SH-SY5Y (cell line): ENCODE measurements around the gene CUEDC1.

Source experiments
- GATA2 ChIP-seq: IDR thresholded peaks from 2 replicates; pipeline ENCODE4 v1.6.1; 2011; ENCODE audit warnings: mild to moderate bottlenecking, low read depth, low read length
- GATA3 ChIP-seq: IDR thresholded peaks from 2 replicates; pipeline ENCODE4 v1.6.1; 2011; ENCODE audit warnings: low read depth, mild to moderate bottlenecking, low read length, moderate library complexity

Gene CUEDC1

DNA sequence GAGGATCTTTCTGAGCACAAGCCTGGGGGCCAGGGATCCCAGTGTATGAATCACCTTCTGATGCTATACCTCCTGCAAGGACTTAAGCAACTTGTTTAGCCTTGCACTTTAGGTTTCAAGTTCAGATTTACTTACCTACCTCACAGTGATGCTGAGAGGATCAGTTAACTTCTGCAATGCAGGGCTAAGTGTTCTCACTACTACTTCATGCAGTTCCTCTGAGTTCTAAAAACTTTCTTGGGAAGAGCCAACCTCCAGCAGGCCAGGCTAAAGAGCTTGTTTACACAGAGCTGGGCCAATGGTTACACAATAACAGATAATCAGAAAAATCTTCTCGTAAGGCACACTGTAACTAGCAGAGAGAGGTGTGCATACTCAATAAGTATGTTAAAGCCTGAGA, 19.8 kb upstream of the CUEDC1 start:
- TF ChIP-seq GATA2: no peak
- no peak for TF ChIP-seq GATA3

DNA sequence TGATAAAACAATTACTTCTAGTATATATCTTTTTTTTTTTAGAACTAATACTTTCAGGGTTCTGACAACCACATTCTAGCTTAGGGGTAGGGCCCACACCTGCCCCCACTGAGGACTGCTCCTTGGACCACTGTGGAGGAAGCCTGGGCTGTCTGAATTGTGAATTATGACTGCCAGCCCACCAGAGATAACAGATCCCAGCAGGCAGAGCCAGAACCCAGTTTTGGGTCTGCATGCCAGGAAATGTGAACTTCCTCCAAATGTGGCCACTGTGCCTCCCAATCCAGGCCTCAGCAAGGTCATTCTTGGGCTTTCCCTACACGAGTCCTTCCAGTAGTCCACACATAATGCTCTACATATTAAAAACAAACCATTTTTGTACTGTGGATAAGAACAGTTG, 16.9 kb upstream of the CUEDC1 start:
- TF ChIP-seq GATA3 (no peak), GATA2 (peak; percentile 75; the same call in 1 of the 2 replicates)

GRCh38 chr17:57971572-57971971, 16.4 kb upstream of the CUEDC1 start:
- TF ChIP-seq GATA2 (peak; percentile 95), GATA3 (no peak; the same call in none of the 2 replicates)

- TF ChIP-seq GATA3: no peak
- TF ChIP-seq GATA2: no peak
Observed at GRCh38 chr17:57970710-57971109, 15.5 kb upstream of the CUEDC1 start.

- TF ChIP-seq GATA3 (no peak), GATA2 (no peak)
Observed at GRCh38 chr17:57968456-57968855, 13.2 kb upstream of the CUEDC1 start.

DNA sequence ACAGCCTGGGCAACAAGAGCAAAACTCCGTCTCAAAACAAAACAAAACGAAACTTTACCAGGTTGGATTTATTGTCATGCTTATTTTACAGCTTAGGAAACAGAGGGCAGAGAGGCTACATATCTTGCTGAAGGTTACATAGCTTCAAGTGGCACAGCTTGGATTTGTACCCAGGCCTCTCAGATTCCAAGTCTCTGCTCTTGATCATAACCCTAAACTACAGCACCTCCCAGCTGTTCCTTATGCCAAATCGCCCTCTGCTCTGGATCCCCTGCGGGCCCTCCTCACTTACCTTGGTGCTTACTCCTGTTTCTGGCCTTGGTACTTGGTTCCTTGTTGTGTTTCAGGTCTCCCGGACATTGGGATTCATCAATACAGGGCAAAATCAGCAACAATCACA, 11.7 kb upstream of the CUEDC1 start:
- no peak for TF ChIP-seq GATA2
- no peak for TF ChIP-seq GATA3

DNA sequence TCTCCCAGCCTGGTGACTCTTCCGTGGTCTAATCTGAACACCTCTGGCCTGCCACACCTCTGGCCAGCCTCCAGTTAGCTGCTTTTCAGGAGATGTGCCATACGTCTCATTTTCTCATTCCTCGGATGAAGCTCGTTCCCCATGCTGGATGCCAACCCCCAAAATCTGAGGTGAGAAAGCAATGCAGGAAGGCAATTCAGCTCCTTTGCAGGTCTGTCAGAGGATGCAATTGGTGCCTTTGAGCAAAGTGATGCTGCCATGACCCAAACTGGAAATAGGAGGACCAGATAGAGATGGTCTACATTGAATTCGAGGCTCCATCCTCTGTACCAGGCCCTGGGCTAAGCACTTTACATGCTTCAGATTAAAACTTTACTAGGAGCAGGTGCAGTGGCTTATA, 11.0 kb upstream of the CUEDC1 start:
- TF ChIP-seq GATA2: no peak
- TF ChIP-seq GATA3: no peak

DNA sequence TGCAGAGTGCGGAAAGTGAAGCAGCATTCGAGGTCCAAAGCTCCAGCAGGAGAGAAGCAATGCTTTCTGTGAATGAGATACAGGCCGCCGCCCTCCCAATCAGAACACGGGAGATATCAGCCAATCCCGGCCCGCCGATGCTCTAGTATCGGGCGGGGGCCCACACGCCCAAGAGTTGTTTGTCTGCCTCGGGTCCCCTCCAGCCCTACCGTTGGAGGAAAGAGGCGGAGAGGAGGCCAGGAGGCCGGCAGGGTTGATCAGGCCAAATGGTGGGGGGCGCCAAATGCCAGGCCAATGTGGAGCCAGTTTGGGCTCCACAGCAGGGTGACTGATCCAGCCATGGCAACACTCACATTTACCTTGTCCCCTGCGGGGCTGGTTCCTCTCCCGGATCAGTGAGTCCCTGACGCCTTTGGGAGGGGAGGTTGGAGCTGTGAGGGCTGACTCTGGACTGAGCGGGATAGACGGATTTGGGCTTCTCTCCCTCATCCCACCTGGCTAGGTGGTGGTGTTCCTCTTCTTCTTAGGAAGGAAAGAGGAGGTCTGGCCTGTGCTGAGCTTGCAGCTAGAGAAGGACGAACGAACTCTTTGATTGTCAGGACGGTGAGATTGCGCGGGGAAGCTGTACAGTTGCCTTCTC, 10.4 kb upstream of the CUEDC1 start:
- no peak for TF ChIP-seq GATA3
- TF ChIP-seq GATA2: no peak

- TF ChIP-seq GATA3 (no peak), GATA2 (no peak)
Observed at GRCh38 chr17:57963149-57963511, 7.9 kb upstream of the CUEDC1 start.

DNA sequence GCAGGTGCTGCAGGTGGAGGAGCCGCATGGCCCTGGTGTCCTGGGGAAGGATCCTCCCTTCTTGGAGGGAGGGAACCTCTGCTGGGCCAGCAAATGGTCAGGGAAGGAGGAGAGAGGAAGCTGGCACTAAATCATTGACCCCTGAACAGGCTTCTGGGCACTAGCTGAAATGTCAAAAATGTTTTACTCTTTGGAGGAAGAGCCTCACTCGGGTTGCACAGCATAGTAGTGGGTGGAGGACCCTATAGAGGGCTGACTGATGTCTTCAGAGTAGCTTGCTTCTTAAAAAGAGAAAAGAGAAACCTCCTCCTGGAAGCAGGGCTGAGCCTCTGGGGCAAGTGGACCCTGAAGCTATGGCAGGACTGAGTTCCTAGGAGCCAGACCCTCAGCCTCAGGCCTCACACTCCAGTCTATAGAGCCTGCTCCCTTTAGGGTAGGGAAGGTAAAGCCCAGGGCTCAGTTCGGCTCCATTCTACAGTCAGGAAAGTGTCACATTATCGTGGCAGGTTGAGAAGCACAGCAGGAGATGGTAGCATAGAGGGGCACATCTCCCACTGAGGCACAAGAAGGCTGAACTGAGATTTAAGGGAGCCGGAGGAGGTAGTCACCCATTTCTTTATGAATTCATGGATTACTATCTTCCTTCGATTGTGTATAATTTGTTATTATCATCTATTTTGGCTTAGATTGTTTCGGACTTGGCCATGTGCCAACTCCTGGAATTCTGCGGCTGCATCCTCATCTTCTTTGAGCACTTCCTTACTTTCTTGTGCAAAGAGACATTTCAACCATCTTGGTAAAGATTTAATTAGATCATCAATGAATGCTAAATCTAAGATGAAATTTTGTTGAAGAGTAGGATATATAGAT, 7.3 kb upstream of the CUEDC1 start:
- TF ChIP-seq GATA3 (no peak), GATA2 (no peak)

DNA sequence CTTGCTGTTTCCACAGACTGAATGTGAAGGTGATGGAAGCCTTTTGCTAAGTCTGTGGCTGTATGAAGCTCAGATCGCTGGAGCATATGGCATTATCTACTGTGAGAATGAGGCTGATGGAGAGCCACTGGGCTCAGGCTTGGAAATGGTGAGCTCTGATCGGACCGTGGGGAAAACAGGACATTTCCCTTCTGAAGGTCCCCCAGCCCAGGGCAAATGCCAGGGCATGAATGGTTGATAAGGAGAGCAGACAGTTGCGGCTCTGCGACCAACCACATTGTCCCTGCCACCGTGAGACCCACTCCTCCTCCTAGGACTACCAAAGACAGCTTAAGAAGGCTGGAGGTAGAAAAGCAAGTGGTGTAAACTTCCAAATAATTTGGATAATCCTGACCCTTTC, 4.7 kb upstream of the CUEDC1 start:
- TF ChIP-seq GATA3 (no peak), GATA2 (no peak)

DNA sequence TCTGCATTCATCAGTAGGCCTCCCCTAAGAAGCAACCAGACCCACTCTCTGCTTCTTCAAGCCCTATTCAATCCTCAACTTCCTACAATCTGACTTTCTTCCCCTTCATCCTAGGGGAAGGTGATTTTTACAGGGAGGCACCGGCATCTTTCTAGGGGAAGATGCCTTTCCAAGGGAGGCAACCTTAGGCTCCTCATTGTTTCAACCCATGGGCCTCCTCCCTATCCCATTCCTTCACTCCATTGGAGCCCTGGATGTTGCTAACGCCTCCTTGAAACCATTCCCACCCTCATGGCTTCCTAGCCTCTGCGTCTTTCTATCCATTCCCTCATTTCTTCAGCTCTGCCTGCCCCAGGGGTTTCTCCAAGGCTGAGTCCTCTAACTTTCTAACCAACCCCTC, 2.7 kb upstream of the CUEDC1 start:
- TF ChIP-seq GATA3 (no peak), GATA2 (no peak)

DNA sequence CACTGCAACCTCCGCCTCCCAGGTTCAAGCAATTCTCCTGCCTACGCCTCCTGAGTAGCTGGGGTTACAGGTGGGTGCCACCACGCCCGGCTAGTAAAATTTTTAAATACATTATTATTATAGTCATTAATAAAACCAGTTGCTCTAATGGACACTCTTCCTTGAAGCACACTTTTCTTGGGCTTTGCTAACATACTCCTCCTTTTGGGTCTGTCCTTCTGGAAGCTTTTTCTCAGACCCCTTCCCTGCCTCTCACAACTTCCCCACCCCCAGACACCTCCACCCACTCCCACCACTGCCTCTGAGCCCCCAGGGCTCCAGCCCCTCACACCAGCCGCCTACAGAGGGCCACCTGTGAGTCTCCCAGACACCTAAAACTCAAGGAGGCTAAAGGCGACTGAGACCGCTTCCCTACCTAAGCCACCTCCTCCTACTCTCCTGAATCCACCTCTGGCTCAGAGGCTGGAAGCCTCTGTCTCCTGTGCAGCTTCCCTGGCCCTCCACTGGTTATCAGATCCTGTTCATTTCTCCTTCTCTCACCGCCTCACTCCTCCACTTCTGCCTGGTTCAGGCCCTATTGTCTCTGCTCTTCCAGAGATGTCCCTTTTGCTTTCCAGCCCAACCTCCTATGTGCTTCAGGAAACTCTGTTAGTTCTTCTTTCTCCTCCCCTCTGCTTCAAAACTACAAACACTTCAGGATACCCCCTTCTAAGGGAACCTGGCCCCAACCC, 2.1 kb upstream of the CUEDC1 start:
- TF ChIP-seq GATA2: no peak
- TF ChIP-seq GATA3: no peak

- TF ChIP-seq GATA2: no peak
- no peak for TF ChIP-seq GATA3
Observed at GRCh38 chr17:57956291-57957119, 1.3 kb upstream of the CUEDC1 start.
